Stimulated activated CD4-positive, alpha-beta T cell treated with anti-CD3 and anti-CD28 coated beads, Interleukin-2, amount 100 ng/mL, for 4 hours (primary cell): ENCODE results near the gene ID3.
A peak's percentile ranks its signal among the peaks of the same experiment; 100 is the strongest.

Source experiments
- DNase-seq: peaks from one replicate; pipeline ENCODE4 v3.0.0-alpha.2; 2020; ENCODE audit warnings: low read depth

Gene ID3, protein sequence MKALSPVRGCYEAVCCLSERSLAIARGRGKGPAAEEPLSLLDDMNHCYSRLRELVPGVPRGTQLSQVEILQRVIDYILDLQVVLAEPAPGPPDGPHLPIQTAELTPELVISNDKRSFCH

DNA sequence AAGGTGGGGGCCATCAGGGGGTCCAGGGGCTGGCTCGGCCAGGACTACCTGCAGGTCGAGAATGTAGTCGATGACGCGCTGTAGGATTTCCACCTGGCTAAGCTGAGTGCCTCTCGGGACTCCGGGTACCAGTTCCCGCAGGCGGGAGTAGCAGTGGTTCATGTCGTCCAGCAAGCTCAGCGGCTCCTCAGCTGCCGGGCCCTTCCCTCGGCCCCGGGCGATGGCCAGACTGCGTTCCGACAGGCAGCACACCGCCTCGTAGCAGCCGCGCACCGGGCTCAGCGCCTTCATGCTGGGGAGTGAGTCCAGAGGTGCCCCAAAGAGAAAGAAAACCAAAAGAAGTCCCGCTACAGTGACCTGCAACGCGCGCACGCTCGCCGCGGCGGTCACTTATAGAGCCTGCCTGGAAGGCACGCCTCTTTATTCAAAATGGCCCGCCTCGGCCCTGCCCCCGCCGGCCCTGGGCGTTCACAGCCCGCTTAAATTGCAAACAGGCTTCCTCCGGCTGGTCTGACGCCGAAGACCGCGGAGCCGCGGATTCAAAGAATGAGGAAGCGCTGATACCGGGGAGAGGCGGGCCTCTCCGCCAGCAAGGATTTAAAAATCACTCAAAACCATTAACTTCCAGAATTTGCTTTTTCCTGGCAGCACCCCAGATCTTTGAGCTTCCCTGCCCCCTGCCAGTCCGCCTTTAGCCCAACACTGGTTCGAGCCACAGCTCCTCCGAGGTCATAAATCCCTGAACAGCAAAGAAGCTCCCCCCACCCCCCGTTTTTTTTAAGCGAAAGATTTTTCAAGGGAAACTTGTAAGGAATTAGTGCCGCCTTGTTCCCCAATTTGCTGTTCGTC, at the start of gene ID3:
TSS of gene ID3 (minus strand) at position 366 of the 849 bp plus-strand sequence. CDS start at position 291, 75 bp downstream.
- peak; percentile 79 for DNase-seq

DNA sequence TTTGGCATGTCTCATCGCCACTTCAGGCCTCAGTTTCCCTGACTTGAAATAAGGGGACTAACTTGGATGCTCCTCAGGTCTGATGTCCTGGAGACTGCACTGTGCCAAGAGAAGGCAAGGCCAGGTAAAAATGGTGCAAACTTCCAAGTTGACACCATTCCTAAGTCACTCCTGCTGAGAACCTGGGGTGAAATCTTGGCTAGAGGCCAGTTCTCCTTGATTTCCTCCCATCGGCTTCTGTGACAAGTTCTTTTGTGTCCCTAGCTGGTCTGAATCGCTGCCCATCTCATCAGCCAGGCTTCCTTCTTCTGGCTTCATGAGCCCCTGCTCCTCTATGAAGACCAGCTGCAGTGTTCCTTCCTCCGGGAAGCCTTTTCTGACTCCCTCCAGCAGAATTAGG, 48.6 kb upstream of the ID3 start:
- no peak for DNase-seq

DNA sequence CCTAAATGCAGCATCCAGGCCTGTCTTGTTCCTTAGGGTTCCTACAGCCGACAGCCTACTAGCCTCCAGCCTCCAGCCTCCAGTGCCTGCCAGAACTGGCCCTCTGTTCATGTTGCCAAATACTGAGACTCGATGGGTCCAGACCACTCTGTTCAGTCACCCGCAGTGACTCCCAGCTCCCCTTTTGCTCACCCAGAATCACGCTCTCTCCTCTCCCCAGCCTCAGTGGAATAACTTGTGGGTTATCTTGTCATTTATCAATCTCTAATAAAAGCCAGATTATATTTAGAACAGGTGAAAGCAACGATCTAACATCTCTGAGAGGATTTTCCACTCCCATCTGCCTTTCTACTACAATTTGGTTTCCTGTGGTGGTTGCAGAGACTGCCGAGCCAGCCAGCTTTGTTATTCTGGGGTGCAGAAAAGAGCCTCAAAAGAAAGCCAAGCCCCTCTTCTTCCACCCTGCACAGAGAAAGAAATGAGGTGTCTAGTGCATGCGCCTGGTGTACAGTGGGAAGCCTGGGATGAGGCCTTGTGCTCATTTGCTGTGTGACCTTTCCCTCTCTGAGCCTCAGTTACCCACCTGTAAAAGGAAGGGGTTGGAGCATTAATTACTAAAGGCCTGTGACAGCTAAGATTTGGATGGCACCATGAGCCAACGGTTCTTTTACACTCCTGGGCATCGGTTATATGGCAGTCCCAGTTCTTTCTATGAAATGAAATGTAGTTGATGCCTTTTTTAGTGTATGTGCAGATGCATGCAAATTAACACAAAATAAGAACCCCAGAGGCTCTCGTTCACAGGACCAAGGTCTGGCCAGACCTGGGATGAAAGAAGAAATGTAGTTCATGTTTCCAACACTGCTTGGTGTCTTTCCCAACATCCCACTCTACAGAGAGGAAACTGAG, 42.9 kb upstream of the ID3 start:
- no peak for DNase-seq

DNA sequence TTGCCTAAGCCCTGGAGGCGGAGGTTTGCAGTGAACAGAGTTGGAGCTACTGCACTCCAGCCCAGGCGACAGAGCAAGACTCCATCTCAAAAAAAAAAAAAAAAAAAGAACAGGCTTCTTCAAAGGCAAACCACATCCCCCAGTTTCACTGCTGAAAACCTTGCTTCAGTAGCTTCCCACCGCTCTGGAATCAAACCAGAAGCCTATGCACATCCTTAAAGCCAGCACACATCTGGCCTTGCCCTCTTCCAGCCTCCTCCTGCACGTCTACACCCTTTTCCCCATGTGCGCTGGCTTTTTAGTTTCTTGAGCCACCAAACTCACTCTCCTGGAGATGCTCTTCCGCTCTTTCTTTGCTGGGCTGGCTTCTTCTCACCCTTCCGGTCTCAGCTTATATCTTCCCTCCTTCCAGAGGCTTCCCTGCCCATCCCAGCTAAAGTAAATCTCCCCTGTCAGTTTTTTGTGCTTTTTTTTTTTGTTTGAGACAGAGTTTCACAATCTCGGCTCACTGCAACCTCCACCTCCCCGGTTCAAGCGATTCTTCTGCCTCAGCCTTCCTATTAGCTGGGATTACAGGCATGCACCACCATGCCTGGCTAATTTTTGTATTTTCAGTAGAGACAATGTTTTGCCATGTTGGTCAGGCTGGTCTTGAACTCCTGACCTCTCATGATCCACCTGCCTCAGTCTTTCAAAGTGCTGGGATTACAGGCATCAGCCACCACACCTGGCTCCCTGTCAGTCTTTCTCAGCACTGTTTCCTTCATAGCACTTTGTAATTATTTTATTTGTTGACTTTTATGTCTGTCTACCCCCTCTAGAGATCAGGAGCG, 42.0 kb upstream of the ID3 start:
- no peak for DNase-seq

DNA sequence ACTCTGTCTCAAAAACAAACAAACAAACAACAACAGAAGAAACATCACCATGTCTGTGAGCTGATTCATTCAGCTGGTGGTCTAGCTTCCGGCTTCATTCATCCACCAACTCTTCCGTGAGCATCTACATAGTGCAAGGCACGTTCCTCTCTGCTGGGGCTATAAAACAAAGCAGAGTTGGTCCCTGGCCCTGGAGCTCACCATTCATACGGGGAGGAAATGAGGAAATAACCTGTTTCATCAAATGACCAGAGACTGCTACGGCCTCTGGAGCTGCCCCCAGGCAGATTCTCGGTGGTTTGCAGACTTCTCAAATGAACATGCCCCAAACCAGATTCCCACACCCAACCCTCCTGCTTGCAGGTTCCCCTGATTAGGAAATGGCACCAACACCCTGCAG, 41.0 kb upstream of the ID3 start:
- no peak for DNase-seq

DNA sequence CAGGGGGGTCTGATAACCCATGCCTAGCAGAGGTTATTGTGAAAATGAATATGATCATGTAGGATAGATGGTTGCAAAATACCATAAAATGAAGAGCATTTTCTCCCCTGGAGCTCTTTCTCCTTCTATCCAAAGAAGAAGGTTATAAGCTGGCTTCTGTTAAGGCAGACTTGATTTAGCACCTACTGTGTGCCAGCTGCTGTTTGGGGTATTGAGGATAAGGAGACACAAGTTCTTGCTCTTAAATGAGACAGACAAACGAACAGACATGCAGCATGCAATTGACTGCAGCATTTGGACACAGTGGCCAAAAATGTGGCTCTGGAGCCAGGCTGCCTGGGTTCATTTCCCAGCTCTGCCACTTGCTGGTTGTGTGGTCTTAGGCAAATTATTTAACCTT, 39.8 kb upstream of the ID3 start:
- DNase-seq = no peak

DNA sequence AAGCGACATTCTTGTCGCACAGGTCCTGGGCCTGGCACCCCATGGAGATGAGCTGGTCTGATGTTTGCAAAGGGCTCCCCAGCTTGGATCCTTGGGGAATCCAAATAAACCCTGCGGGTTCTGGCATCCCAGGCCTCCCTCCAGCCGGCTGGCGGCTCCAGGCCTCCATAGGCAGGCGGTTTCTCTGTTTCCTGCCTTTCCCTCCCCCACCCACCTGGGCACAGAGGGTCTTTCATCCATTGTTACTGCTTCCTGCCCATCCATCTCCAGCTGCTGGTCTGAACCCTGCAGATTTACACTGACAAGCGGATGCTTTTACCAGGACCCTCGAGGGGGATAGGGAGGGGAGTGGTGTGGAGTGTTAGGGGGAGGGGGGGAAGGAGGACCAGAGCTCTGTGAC, 39.1 kb upstream of the ID3 start:
- no peak for DNase-seq

DNA sequence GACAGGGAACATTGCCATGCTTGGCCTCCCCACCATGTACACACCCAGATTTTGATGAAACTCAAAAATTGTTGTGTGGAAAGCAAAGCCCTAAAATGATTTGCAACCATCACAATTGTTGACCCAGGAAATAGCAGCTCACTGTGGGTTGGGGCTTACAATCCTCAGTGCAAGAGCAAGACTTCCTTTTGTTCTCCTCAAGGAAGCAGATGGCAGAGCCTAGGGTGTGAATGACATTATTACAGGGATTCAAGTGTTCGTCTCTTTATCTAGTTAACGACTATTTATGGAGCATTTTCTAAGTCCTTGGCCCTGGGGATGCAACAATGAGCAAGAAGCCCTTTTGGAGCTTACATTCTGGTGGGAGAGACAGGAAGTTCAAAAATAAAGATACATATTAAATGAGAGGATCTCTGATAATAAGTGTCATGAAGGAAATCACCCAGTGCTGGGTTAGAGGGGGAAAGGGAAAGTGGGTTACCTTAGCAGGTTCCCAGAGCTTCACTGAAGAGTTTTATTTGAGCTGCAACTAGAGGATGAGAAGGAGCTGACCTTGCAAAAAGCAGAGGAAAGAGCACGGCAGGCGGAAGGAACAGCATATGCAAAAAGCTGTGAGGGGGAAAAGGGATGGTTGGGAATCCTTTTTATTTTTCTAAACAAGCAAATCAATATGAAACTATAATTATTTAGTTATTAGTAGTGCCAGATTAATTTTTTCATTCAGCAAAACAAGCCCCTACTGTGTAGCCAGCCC, 38.5 kb upstream of the ID3 start:
- DNase-seq = no peak

DNA sequence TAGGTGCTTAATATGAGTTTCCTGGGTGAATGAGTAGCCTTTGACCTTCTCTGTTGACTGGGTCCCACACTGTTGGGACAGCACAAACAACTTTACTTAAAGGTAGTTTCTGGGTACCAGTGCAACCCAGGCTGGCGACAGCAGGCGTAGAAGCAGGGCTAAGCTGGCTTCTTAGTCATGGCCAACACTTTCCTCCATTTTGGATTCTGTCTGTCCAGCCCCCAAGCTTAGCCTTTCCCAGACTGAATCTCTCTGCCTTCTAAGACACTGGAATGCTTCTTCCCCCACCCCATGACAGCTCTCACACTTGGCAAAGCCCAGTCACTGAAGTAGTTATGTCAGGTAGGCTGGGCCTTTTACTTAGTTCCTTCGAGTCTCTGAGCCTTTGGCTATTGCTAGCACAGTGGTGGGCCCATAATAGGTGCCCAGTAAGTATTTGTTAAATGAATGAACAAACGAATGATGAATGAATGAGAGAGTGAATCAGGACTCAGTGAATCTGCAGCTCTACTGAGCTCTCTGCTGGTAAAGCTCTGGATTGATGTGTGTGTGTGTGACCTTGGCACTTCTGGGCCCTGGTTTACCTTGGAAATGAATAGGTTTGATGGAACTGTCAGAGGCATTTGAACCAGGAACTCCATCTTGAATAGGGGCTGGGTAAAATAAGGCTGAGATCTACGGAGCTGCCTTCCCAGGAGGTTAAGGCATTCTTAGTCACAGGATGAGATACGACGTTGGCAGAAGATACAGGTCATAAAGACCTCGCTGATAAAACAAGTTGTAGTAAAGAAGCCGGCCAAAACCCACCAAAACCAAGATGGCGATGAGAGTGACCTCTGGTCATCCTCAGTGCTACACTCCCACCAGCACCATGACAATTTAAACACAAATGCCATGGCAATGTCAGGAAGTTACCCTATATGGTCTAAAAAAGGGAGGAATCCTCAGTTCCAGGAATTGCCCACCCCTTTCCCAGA, 37.4 kb upstream of the ID3 start:
- DNase-seq = no peak

DNA sequence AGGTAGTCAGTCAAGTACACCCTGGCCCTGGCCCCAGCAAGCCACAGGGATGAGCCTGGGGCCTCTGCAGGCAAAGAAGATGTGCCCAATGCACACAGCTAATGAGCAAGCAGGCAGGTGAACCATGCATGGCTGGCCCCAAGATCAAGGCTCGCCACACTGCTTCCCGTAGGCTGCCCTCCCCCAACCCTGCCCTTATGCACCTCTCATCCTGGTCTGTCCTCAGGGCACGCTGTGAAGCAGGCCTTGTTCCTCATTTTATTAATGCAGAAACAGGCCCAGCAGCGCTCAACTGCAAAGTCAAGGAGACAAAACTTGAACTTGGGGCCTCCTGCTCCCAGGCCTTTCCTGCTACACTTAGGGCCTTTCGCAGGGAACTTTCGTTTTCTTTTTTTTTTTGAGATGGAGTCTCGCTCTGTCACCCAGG, 35.6 kb upstream of the ID3 start:
- no peak for DNase-seq

DNA sequence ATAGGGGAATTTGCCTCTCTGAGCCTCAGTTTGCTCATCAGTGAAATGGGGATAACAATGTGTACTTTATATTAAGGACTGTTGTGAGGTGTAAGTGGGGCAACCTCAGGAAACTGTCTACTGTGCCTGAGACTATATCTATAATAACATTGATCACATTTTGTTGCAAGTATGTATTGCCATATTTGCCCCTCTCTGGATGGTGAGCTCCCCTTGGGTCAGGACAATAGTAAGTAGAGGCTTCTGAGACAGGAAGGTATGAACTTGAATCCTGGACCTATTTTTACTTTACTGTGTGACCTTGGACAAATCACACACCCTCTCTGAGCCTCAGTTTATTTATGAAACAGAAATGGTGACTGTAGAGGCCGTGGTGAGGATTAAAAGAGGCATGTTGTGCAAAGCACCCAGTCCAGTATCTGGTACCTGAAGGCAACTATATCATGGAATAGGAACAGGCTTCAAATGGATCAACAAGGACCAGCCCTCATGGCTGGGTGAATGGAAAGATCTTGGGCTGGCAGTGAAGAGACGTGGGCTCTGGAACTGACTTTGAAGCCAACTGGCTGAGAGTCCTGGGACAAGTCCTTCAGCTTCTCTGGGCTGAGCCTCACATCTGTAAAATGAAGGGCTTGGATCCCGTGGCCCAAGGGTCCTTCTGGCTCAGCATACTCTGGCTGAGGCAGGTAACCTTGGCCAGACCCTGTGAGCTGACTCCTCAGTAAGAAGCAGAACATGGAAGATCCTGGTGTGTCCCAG, 35.0 kb upstream of the ID3 start:
- no peak for DNase-seq

DNA sequence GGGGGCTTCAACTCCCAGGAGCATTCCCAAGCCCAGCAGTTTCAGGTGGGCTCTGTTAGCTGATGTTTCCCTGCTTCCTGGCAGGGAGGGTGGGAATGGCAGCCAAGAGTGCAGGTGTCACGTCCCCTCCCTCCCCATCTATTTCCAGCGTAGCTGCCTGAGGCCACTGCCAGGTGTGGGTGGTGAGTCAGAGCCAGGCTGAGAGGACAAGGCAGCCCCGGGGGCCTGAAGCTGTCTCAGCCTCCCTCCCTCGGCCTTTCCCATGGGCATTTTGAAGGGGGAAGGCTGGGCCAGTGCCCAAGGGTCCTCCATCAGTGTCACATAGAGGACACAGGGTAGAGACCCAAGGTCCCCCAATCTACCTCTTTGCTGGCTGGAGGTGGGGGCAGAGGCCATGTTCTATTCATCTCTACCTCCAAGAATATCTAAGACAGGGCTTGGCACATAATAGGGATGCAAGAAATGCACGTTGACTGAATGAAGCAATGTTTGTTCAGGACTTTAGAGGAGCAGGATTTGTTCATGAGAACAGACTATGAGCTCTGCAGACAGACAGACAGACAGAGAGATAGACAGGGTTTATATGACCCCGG, 34.4 kb upstream of the ID3 start:
- DNase-seq = no peak

DNA sequence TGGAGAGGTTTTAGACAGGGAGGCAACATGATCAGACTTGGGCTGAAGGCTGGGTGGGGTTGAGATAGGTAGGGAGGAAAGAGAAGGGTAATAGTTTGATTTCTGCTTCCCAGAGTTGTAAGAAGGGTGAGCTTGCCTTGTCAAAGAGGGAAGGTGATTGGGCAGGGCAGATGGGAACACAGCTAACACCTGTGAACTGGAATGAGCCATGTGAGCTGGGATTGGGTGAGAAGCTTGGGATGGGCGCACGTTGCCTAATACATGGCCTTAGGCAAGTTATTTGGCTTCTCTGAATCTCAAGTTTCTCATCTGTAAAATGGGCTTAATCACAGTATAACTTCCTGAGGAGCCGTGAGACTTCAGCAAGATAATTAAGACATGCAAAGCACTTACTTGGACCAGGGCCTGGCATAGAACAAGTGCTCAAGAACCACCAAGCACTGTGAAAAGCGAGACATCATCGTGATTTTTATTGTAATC, 33.8 kb upstream of the ID3 start:
- no peak for DNase-seq

DNA sequence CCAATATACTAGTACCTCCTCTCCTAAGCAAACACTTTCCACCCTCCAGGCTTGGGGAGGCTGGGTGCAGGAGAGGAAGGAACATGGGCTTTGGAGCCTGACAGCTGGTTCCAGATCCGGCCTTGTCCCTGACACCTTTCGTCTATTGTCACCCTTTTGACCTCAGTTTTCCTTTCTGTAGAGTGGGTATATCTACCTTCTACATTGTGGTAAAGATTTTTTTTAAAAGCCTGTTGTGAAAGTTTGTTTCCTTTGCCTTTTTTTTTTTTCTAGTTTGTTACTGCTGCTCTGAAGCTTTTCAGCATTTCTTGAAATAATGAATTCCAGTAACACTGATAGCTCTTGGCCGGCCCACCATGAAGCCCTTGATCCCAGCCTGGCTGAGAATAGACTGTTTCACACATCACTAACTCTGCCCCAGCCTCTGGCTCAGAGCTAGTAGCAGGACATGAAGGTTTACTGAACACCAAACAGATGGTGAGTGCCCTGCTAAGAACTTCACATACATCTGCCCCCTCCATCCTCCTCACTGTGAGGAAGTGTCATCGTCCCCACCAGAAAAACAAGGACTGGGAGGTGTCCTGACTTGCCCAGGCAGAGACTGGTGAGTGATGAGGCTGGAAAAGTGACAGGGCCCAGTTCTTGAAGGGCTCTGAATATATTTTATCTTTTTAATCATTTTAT, 33.0 kb upstream of the ID3 start:
- DNase-seq = no peak

DNA sequence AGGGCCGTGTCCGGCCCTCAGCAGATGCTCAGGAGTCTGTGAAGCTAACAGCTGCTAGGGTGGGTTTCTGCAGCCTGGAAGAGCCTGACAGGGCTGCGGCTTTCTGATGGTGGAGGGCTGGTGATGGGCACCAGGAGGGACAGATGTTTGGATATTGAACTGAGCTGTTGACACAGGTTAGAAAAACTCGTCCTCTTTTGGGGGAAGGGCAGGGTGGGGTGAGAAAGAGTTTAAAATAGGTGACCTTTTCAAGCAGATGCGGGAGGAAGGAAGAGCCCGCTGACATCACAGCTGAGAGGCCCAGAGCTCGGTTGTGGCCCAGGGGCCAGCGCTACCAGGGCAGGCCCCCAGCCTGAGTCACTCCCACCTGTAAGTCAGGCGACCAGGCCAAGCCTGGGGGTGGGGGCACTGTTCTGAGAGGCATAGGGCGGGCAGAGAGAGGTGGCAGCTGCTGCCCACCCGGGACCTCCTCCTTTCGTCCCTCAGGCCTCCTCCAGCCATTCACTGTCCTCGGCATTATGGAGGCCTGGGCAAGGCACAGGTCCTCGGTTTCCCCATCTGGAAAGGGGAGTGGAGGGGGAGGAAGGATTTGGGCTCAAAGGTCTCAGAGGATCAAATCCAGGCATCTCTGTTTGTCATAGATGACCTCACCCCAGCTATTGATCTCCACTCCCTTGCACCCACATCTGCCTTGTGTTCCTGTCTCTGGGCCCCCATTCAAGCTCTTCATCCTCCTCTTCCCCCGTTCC, 32.3 kb upstream of the ID3 start:
- DNase-seq = no peak

DNA sequence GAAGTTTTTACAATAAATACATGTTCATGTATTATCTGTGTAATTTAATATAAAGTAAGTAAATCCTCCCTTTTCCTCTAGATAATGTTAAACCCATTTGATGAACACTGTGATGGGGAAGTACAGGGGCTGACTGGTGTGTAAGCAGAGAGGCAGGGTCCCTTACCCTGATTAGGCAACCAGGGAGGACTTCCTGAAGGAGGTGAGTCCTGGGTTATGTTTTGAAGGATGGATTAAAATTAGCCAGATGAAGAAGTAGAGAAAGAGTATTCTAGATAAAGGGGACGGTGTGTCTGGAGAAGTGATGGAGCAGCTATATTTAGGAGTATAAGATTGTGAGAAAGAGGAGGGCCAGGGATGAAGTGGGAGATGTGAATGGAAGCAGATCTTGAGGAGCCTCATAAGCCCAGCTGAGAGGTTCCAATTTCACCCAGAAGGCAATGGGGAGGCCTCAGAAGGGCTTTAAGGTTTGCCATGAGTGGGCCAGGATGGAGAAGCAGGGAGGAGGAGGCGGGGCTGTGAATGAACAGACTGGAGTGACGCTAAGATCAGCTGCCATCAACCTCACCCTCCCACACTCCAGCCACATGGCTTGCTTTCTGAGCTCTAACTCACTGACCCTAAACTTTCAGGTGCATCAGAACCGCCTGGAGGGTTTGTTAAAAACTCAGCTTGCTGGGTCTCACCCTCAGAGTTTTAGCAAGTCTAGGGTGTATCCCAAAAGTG, 30.9 kb upstream of the ID3 start:
- no peak for DNase-seq

DNA sequence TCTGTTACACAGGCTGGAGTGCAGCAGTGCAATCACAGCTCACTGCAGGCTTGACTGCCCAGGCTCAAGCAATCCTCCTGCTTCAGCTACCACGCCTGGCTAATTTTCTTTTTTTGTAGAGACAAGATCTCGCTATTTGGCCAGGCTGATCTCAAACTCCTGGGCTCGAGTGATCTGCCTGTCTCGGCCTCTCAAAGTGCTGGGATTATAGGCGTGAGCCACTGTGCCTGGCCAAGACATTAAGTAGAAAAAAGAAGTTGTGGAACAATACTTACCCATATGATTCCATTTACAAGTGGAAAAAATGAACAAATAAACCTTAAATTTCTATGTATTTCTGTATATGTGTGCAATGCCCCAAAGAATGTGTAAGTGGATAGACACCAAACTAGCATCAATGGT, 30.3 kb upstream of the ID3 start:
- no peak for DNase-seq
